NOMO-1 treated with DMSO at 0.1 percent for 48 hours (cell line): Measurements from ENCODE around the gene UBA1.

Experiments
- DNase-seq: peaks from one replicate; lab custom pipeline; 2025; ENCODE audit not compliant: unreplicated experiment; lab: John Stamatoyannopoulos, UW

The UBA1 gene

GRCh38 chrX:47187106-47187677 lies 6.4 kb upstream of the UBA1 start:
- DNase-seq: no peak

DNA sequence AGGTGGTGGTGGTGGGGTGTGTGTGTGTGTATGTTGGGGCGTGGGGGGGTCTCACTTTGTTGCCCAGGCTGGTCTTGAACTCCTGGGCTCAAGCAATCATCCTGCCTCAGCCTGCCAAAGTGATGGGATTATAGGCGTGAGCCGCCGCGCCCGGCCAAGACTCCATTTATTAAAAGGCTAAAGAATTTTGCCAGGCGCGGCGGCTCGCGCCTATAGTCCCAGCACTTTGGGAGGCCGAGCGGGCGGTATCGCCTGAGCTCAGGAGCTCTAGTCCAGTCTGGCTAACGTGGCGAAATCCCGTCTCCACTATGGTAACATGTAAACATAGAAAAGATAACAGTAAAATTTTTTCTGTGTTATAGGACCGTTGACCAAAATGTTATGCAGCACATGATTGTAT lies 3.7 kb upstream of the UBA1 start:
- no peak for DNase-seq

- DNase-seq: peak; percentile 94
Measured at GRCh38 chrX:47190445-47191269, 3.0 kb upstream of the UBA1 start.

GRCh38 chrX:47191331-47191730 lies 2.3 kb upstream of the UBA1 start:
- no peak for DNase-seq

- DNase-seq: no peak
Measured at GRCh38 chrX:47191806-47192401, 1.7 kb upstream of the UBA1 start.

GRCh38 chrX:47194194-47194787 lies 662 bp downstream of the UBA1 start:
- DNase-seq: no peak

DNA sequence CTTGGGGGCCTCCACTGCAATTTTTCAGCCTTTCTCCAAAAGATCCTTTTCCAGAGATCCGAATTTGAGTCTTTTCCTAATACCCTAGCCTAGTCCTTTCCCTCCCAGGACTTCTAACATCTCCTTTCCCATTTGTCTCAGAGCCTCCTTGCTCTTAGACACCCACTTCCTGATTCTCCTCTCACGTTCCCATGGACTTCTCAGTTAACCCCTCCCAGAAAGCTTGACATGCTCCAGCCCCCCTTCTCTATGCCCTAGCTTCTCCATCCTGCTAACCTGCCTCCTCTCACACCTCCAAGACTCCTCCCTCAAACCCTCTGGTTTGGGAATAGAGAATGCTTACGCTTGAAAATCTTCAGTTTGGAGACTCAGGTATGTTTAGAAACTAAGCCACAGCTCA lies 2.5 kb downstream of the UBA1 start:
- no peak for DNase-seq

DNA sequence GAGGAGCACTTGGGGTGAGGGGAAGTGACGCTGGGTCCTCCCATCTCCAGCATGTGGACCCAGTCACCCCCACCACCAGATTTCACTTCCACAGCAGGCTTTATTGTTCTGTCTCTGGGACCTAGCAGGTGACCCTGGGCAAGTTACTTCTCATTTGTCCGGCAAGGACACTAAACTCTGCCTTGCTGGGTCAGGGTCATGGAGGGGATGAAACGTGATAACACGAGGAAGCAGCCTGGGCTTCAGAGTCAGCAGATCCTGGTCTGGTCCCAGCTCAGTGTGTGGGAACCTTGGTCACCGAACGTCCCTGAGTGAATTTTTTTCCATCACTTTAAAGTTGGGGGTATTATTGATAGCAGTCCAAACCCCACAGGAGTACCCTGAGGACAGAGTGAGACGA lies 3.9 kb downstream of the UBA1 start:
- DNase-seq: no peak

DNA sequence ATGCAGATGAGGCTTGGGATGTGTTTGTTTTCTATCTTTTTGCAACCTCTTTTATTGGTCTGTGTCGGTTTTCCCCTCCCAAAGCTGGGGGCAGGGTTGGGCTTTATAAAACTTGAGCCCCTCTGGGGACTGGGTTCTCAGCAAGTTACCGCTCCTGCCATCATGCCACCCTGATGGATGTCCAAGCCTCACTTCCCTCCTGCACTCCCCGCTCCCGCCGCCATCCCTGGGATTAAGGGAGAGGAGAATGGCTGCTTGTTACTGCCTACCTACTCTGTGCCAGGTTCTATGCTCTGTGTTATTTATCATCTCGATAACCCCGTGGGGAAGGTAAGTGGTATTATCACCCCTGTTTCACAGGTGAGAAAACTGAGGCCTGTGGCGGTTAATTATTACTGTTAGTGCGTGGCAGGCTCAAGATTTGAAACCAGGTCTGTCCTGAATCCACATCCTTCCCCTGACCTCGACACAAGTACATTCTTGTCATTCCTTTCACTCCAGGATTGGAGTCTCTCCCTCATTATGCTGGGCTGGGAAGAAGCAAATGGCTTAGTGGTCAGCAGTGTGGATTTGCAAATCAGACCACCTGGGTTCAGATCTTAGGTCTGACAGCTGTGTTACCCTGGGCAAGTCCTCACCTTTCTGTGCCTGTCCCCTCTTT lies 4.5 kb downstream of the UBA1 start:
- DNase-seq: no peak

- no peak for DNase-seq
Measured at GRCh38 chrX:47198687-47199080, 5.1 kb downstream of the UBA1 start.

DNA sequence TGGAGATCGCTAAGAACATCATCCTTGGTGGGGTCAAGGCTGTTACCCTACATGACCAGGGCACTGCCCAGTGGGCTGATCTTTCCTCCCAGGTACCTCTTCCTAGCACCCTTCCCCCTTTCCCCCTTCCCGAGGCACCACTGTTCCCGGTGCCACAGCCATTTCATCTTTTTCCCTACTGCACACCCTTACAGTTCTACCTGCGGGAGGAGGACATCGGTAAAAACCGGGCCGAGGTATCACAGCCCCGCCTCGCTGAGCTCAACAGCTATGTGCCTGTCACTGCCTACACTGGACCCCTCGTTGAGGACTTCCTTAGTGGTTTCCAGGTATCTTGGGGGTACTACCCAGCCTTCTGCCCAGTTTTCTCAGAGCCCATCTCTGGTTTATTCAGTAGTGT lies 5.7 kb downstream of the UBA1 start:
- DNase-seq: no peak

DNA sequence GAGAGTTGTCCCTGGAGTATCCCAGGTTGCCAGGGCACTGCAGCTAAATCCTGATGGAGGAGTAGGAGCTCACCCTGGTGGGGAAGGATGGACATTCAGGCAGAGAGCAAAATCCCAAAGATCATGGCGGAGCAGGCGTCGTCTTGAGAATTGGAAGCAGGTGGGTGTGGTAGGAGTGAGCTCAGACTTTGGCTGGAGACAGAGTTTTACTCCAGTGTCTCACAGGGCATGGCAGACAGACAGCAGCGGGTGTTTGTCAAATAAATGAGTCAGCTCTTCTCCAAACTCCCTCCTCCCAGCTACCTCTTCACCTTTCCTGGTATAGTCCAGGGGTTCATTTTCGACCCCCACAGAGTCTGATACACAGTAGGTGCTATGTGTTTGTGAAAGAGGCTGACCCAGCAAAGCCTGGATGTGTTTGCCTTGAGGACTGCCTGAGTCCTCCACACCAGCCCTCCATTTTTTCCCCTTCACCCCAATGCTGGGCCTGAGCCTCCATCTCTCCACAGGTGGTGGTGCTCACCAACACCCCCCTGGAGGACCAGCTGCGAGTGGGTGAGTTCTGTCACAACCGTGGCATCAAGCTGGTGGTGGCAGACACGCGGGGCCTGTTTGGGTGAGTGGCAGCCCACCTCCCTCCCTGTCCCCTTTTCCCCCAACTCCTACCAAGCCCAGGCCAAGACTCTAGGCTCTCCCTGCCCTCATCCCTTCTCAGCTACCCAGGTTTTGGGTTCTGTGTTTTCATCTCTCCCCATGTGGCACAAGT lies 6.9 kb downstream of the UBA1 start:
- no peak for DNase-seq

DNA sequence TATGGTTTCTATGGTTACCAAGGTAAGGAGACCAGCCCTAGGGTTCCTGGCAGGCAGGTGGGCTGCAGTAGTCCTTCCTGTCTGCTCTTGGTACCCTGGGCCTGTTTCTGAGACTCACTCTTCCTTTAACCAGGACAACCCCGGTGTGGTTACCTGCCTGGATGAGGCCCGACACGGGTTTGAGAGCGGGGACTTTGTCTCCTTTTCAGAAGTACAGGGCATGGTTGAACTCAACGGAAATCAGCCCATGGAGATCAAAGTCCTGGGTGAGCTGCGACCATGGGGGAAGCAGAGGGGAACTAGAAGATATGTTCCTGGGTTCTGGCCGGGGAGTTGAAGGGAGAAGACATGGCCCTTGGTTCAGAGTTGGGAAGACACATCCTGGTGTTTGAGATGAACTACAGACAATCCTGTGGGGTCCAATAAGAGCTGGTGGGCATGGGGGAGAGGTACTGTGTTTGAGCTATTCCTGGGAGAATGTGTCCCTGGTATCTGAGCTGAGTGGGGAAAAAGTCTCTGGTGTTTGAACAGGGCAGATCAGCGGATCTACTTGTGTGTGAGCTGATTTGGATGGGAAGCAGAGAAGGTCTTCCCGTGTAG lies 7.8 kb downstream of the UBA1 start:
- DNase-seq: no peak

GRCh38 chrX:47202316-47202715 lies 8.7 kb downstream of the UBA1 start:
- DNase-seq: no peak

- no peak for DNase-seq
Measured at GRCh38 chrX:47202877-47203276, 9.2 kb downstream of the UBA1 start.

GRCh38 chrX:47204970-47205369 lies 11.3 kb downstream of the UBA1 start:
- DNase-seq: no peak

DNA sequence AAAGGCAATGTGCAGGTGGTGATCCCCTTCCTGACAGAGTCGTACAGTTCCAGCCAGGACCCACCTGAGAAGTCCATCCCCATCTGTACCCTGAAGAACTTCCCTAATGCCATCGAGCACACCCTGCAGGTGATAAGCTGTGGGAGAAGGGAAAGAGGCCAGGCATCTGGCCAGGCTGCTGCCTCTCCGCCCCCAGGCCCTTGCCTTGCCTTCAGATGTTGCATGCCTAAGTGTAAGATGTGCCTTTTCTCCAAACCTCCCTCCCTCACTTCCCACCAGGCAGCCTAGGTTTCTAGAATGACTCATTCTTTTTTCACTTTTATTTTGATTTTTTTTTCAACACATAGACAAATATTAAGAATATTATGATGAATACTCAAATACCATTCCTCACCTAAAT lies 12.7 kb downstream of the UBA1 start:
- no peak for DNase-seq

- no peak for DNase-seq
Measured at GRCh38 chrX:47208108-47208507, 14.5 kb downstream of the UBA1 start.

DNA sequence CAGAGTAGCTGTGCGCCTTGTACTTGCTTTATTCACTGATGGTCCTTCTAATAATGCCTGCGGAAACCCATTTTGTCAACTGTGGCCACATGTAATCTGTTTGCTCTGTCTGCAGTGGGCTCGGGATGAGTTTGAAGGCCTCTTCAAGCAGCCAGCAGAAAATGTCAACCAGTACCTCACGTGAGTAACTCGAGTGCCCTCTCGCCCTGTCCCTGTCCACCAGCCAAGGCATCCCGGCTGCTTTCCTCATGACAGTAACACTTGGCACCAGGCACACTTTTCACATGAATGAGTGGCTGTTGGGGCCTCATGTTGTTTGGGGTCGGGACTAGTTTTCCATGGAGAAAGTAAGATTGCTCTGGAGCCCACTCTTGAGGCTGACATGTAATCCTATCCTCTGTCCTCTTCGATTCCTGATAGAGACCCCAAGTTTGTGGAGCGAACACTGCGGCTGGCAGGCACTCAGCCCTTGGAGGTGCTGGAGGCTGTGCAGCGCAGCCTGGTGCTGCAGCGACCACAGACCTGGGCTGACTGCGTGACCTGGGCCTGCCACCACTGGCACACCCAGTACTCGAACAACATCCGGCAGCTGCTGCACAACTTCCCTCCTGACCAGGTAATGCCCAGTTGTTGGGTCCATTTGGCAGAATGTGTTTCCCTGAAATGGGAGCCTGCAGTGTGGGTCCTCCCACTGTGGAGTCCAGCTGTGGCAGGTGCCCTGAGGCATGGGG lies 16.0 kb downstream of the UBA1 start:
- DNase-seq: no peak
